Calu3 (cell line): ENCODE results near the gene SORBS2. TPM values are rescaled to one million over a fixed set of nuclear protein-coding genes. Genes with fewer than 3 reads are reported as not detected.

Experiments
- BruUV-seq: library from RNA; stranded (reverse); fragments of 400-500 nt; replicated peaks from 2 replicates; lab custom pipeline; 2021; lab: Mats Ljungman, UMichigan
- CTCF ChIA-PET: fragments of 300-600 bp; sonication (Branson Sonifier 250); formaldehyde crosslinking; loops from one replicate; lab custom pipeline; 2022; ENCODE audit warnings: antibody characterized with exemption; lab: Charles Lee
- DNase-seq: peaks from one replicate; pipeline ENCODE4 v3.0.0; 2022
- H3K27ac Mint-ChIP-seq: one replicate; pipeline ENCODE4 v1.8.0; 2022; ENCODE audit warnings: mixed read lengths; ENCODE audit not compliant: unreplicated experiment
- H3K27me3 Mint-ChIP-seq: one replicate; pipeline ENCODE4 v1.8.0; 2022; ENCODE audit warnings: mixed read lengths; ENCODE audit not compliant: unreplicated experiment
- H3K36me3 Mint-ChIP-seq: one replicate; pipeline ENCODE4 v1.8.0; 2022; ENCODE audit warnings: mild to moderate bottlenecking, moderate library complexity, mixed read lengths; ENCODE audit not compliant: insufficient read depth, unreplicated experiment
- H3K4me1 Mint-ChIP-seq: one replicate; pipeline ENCODE4 v1.8.0; 2022; ENCODE audit warnings: mild to moderate bottlenecking, low read depth, mixed read lengths; ENCODE audit not compliant: unreplicated experiment
- H3K4me3 Mint-ChIP-seq: one replicate; pipeline ENCODE4 v1.8.0; 2022; ENCODE audit warnings: mild to moderate bottlenecking, low read depth, moderate library complexity, mixed read lengths; ENCODE audit not compliant: unreplicated experiment
- H3K9me3 Mint-ChIP-seq: one replicate; pipeline ENCODE4 v1.8.0; 2022; ENCODE audit warnings: low read depth, mixed read lengths; ENCODE audit not compliant: unreplicated experiment
- intact Hi-C: fragments of 100-400 bp; cut with micrococcal nuclease; formaldehyde crosslinking; loops from one replicate; pipeline ENCODE4 v1.10.0; 2022; ENCODE audit not compliant: unreplicated experiment
- total RNA-seq: library from RNA; stranded (reverse); gene quantifications from 2 replicates; pipeline ENCODE4 v1.2.3, GENCODE V29; 2022
- TF ChIP-seq, protein P1 (sequence below): fragments of 200-600 bp; IDR thresholded peaks from one replicate; pipeline ENCODE4 v1.8.0; 2022; ENCODE audit warnings: antibody characterized with exemption; ENCODE audit not compliant: unreplicated experiment

Gene SORBS2
- total RNA-seq, 1 experiment from 2014 or later, result 52.8 TPM

DNA sequence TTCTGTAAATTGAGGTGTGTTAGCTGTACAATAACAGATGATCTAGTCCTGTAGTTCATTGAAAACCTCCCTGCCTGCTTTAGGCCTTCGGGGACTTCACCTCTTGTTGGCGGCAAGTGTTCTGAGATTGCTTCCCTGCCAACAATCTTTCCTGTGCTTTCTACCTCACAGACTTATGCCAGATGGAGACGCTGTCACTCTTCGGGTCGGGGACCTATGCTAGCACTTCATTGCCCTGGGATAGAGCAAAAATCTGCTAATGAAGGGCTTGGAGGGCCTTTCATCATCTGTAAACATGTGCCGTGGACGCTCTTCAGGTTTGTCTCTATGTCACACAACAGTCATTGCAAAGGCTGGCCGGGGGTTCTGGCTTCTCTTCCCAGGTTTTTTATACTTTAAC is 272.0 kb downstream of the SORBS2 start:
- Mint-ChIP-seq H3K36me3 (no peaks in the 10 kb centered on the region), H3K4me1 (no peaks in the 10 kb centered on the region), H3K27ac (no peak overlapping the region), H3K4me3 (no peak overlapping the region), H3K27me3 (no peaks in the 10 kb centered on the region), H3K9me3 (no peaks in the 10 kb centered on the region)
- CTCF ChIA-PET, result no interaction called here
- TF ChIP-seq, protein P1, sequence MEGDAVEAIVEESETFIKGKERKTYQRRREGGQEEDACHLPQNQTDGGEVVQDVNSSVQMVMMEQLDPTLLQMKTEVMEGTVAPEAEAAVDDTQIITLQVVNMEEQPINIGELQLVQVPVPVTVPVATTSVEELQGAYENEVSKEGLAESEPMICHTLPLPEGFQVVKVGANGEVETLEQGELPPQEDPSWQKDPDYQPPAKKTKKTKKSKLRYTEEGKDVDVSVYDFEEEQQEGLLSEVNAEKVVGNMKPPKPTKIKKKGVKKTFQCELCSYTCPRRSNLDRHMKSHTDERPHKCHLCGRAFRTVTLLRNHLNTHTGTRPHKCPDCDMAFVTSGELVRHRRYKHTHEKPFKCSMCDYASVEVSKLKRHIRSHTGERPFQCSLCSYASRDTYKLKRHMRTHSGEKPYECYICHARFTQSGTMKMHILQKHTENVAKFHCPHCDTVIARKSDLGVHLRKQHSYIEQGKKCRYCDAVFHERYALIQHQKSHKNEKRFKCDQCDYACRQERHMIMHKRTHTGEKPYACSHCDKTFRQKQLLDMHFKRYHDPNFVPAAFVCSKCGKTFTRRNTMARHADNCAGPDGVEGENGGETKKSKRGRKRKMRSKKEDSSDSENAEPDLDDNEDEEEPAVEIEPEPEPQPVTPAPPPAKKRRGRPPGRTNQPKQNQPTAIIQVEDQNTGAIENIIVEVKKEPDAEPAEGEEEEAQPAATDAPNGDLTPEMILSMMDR, result no peak
- BruUV-seq, result no TSS peak
- no peak for DNase-seq
- intact Hi-C loops, result no loop called here

DNA sequence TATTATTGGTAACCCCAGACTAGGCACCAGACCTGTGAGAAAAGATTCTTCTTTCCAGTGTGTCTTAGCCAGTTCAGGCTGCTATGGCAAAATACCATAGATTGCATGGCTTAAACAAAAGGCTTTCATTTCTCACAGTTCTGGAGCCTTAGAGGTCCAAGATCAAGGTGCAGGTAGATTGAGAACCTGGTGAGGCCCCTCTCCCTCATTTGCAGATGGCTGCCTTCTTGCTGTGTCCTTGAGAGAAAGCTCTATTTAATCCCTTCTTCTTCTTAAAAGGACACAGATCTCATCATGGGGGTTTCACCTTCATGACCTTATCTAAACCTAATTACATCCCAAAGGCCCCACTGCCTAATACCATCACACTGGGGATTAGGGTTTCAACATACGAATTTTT is 273.2 kb downstream of the SORBS2 start:
- peaks cover 6% of the 10 kb centered on the region for H3K36me3 Mint-ChIP-seq
- no peak overlapping the region for H3K4me3 Mint-ChIP-seq
- no TSS peak for BruUV-seq
- intact Hi-C loops, result no loop called here
- H3K4me1 Mint-ChIP-seq, result no peaks in the 10 kb centered on the region
- H3K27me3 Mint-ChIP-seq, result no peaks in the 10 kb centered on the region
- TF ChIP-seq, protein P1, result no peak
- CTCF ChIA-PET, result no interaction called here
- no peak for DNase-seq
- no peak overlapping the region for H3K27ac Mint-ChIP-seq
- no peaks in the 10 kb centered on the region for H3K9me3 Mint-ChIP-seq

DNA sequence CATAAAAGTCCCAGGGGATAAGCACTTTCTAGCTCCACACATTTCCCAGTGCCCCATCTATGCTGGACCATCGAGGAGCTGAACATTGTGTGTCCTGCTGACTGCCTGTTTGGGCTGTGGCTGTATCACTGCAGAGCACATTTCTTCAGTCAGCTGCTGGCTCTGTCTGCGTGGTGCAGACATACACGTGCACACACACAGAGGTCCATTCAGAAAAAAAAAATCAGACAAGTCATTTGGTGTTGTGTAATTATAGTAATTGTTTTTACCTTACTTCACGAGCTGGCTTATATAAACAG is 275.6 kb downstream of the SORBS2 start:
- Mint-ChIP-seq H3K9me3 (no peaks in the 10 kb centered on the region), H3K4me3 (peak overlapping the region; percentile 65), H3K36me3 (peaks cover 6% of the 10 kb centered on the region), H3K4me1 (no peaks in the 10 kb centered on the region), H3K27ac (no peak overlapping the region), H3K27me3 (peaks cover 15% of the 10 kb centered on the region)
- BruUV-seq, result no TSS peak
- CTCF ChIA-PET, result no interaction called here
- TF ChIP-seq, protein P1, result no peak
- intact Hi-C loops, result no loop called here
- no peak for DNase-seq

- BruUV-seq, result no TSS peak
- TF ChIP-seq, protein P1, result no peak
- CTCF ChIA-PET, result interaction anchor here (0.6 kb wide), 1 partner anchor 13 kb away, joined by 6 read pairs; no protein-coding TSS in a partner anchor
- Mint-ChIP-seq H3K4me3 (peak overlapping the region; percentile 65), H3K4me1 (no peaks in the 10 kb centered on the region), H3K36me3 (peaks cover 6% of the 10 kb centered on the region), H3K9me3 (no peaks in the 10 kb centered on the region), H3K27ac (no peak overlapping the region), H3K27me3 (peaks cover 15% of the 10 kb centered on the region)
- no peak for DNase-seq
- intact Hi-C loops, result no loop called here
Observed at GRCh38 chr4:185535612-185536410, 276.2 kb downstream of the SORBS2 start.
